Glutamatergic neuron (in vitro differentiated cells): ENCODE data around the gene COL4A5. TPM values are rescaled to one million over a fixed set of nuclear protein-coding genes. Genes with fewer than 3 reads are reported as not detected.

Experiments
- DNase-seq: peaks from one replicate; pipeline ENCODE4 v3.0.0; 2022
- H3K27ac Mint-ChIP-seq: one replicate; pipeline ENCODE4 v1.8.0; 2020; ENCODE audit warnings: mild to moderate bottlenecking, mixed read lengths, inconsistent platforms; ENCODE audit not compliant: unreplicated experiment
- H3K27me3 Mint-ChIP-seq: one replicate; pipeline ENCODE4 v1.8.0; 2020; ENCODE audit warnings: mild to moderate bottlenecking, moderate library complexity, mixed read lengths, inconsistent platforms; ENCODE audit not compliant: unreplicated experiment
- H3K36me3 Mint-ChIP-seq: one replicate; pipeline ENCODE4 v1.8.0; 2020; ENCODE audit warnings: mild to moderate bottlenecking, mixed read lengths, inconsistent platforms; ENCODE audit not compliant: unreplicated experiment
- H3K4me1 Mint-ChIP-seq: one replicate; pipeline ENCODE4 v1.8.0; 2020; ENCODE audit warnings: mild to moderate bottlenecking, low read depth, mixed read lengths, inconsistent platforms; ENCODE audit not compliant: unreplicated experiment
- H3K4me3 Mint-ChIP-seq: one replicate; pipeline ENCODE4 v1.8.0; 2020; ENCODE audit warnings: mild to moderate bottlenecking, mixed read lengths, inconsistent platforms; ENCODE audit not compliant: unreplicated experiment
- H3K9me3 Mint-ChIP-seq: one replicate; pipeline ENCODE4 v1.8.0; 2020; ENCODE audit warnings: mild to moderate bottlenecking, moderate library complexity, mixed read lengths, inconsistent platforms; ENCODE audit not compliant: unreplicated experiment
- total RNA-seq: library from RNA; stranded (reverse); fragmentation: NEBNext Ultra II Directional; extraction: Animal tissue kit (Norgen Biotek cat#: 25700); gene quantifications from one replicate; pipeline ENCODE4 v1.2.1, GENCODE V29; 2021; ENCODE audit not compliant: unreplicated experiment
- TF ChIP-seq, protein P1 (sequence below): fragments of 200-600 bp; sonication (generic); IDR thresholded peaks from one replicate; pipeline ENCODE4 v1.5.0; 2021; ENCODE audit not compliant: partially characterized antibody, unreplicated experiment

COL4A5 gene
- total RNA-seq, 1 donor from 2014 or later: 3.2 TPM

DNA sequence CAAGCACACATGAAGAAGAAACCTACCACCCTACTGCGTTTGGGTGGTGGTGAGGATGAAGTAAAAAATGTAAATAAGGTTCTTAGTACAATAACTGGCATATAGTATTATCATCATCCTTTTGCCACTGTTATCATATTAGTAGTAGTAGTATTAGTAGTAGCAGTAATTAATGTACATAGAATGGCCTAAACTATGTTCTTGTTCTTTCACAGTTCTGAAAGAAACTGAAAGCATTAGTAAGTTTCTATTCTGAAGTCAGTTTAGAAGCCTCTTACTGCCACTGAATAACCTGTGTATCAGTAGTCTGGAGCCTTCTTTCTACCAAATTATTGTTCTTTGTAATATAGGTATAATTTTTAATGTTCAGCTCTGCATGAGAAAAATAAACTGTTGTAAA is 22.4 kb upstream of the COL4A5 start:
- H3K4me1 Mint-ChIP-seq: no peaks in the 10 kb centered on the region
- H3K4me3 Mint-ChIP-seq: no peak overlapping the region
- no peak for DNase-seq
- H3K27ac Mint-ChIP-seq: no peak overlapping the region
- no peaks in the 10 kb centered on the region for H3K27me3 Mint-ChIP-seq
- H3K9me3 Mint-ChIP-seq: no peaks in the 10 kb centered on the region
- TF ChIP-seq, protein P1, sequence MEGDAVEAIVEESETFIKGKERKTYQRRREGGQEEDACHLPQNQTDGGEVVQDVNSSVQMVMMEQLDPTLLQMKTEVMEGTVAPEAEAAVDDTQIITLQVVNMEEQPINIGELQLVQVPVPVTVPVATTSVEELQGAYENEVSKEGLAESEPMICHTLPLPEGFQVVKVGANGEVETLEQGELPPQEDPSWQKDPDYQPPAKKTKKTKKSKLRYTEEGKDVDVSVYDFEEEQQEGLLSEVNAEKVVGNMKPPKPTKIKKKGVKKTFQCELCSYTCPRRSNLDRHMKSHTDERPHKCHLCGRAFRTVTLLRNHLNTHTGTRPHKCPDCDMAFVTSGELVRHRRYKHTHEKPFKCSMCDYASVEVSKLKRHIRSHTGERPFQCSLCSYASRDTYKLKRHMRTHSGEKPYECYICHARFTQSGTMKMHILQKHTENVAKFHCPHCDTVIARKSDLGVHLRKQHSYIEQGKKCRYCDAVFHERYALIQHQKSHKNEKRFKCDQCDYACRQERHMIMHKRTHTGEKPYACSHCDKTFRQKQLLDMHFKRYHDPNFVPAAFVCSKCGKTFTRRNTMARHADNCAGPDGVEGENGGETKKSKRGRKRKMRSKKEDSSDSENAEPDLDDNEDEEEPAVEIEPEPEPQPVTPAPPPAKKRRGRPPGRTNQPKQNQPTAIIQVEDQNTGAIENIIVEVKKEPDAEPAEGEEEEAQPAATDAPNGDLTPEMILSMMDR: no peak
- H3K36me3 Mint-ChIP-seq: no peaks in the 10 kb centered on the region

DNA sequence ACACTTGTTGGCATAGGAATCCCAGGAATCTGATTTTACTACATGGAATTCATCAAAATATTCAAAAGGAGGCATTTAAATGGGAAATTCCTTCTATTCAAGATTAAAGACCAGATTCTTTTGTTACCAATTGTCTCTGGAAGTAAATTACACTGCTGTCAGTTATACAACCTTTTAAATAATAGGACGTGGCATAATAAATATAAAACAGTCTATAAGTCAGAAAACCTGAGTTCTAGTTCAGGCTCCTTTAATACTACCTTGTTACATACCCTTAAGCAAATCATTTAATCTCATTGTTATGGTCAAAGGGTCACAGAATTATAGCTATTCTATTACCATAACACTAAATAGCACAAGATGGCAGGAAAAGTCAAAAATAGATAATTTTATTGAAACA is 20.2 kb upstream of the COL4A5 start:
- no peaks in the 10 kb centered on the region for H3K36me3 Mint-ChIP-seq
- no peaks in the 10 kb centered on the region for H3K27me3 Mint-ChIP-seq
- TF ChIP-seq, protein P1: no peak
- H3K4me1 Mint-ChIP-seq: no peaks in the 10 kb centered on the region
- H3K27ac Mint-ChIP-seq: no peak overlapping the region
- no peaks in the 10 kb centered on the region for H3K9me3 Mint-ChIP-seq
- H3K4me3 Mint-ChIP-seq: no peak overlapping the region
- no peak for DNase-seq

DNA sequence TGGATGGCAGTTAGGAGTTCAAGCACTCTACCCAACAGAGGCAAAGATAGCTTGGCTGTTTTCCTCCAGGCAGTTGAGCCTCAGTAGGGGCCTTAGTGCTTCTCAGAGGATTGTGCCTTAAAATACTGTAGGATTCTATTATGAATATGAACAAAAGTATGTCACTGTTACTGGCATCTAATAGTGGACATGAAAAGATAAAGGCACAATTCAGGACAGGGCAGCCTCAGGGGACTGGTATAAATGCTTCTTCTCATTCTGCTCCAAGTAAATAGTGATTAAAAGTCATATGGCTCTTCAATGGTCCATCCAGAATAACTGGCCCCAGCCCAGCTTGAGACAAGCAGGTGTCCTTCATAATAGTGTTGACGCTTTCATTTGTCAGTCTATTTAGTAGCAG is 19.2 kb upstream of the COL4A5 start:
- Mint-ChIP-seq H3K27me3 (no peaks in the 10 kb centered on the region), H3K4me3 (no peak overlapping the region), H3K4me1 (no peaks in the 10 kb centered on the region), H3K9me3 (no peaks in the 10 kb centered on the region), H3K36me3 (no peaks in the 10 kb centered on the region), H3K27ac (no peak overlapping the region)
- no peak for DNase-seq
- TF ChIP-seq, protein P1: no peak

DNA sequence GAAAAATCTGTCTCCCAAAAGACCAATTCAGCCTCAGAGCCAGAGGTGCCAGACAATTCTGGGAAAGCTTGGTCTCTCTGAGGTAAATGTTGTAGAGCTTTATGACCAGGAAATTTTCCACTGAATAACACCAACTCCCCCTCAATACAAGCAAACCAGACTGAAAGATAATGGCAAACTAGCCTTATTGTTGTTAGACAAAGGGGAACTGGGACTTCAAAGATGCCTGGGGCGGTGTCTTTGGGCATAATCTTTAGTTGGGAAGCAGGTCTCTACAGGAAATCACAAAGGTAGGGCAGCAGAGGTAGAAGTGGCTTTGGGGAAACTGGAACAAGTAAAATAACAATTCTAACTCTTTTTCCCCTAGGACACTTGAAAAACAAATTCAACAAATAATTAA is 13.4 kb upstream of the COL4A5 start:
- Mint-ChIP-seq H3K27me3 (no peaks in the 10 kb centered on the region), H3K36me3 (no peaks in the 10 kb centered on the region), H3K4me1 (no peaks in the 10 kb centered on the region), H3K4me3 (no peak overlapping the region), H3K27ac (no peak overlapping the region), H3K9me3 (no peaks in the 10 kb centered on the region)
- no peak for DNase-seq
- TF ChIP-seq, protein P1: no peak

DNA sequence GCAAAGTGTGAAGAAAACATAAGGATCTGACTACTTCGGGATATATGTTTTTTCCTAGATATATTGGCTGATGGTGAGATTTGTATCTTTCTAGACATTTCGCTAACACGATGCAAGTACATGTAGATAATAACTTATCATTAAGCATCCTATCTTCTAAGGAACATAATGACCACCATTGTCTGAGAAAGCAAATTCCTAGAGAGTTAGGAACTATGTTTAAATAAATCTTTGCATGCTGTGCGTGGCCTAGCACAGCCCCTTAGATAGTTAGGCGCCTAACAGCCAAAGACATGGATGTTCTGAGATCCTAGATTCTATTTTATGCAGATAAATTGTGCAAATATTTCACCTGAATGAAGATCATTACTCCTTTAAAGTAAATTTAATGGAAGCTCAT is 4.4 kb upstream of the COL4A5 start:
- no peaks in the 10 kb centered on the region for H3K9me3 Mint-ChIP-seq
- H3K27me3 Mint-ChIP-seq: no peaks in the 10 kb centered on the region
- TF ChIP-seq, protein P1: no peak
- H3K36me3 Mint-ChIP-seq: no peaks in the 10 kb centered on the region
- no peak overlapping the region for H3K27ac Mint-ChIP-seq
- no peak overlapping the region for H3K4me3 Mint-ChIP-seq
- DNase-seq: no peak
- peaks cover 5% of the 10 kb centered on the region for H3K4me1 Mint-ChIP-seq
